ENCODE data around the gene ZFP36.
"Not testable (repeated sequence)": the region's sequence is repeated elsewhere in the genome, so short reads cannot be mapped to it uniquely, and the experiment has no call there.

ZFP36 gene

GRCh38 chr19:39406656-39407409 is at the start of gene ZFP36:
ZFP36 (plus strand) TSS chr19:39406847; CDS start chr19:39406905, 58 bp downstream.
- no peak for DNase-seq

DNA sequence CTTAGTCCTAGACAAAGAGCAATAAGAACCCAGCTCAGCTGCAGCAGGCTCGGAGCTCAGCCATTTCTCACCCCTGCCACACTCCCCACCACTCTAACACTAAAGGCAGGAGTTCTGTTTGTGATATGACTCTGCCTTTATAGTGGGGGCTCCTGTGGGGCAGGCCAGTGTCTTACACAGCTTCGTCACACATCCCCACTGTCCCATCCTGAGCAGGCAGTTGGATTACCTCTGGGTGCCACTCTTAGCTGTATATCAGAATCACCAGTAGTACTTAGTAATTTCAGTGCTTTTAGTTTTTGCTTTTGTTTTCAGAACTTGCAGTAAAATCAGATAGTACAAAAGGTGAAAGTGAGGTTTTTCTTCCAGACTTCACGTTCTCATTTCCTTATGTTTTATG is 47.6 kb upstream of the ZFP36 start:
- no peak for DNase-seq

DNA sequence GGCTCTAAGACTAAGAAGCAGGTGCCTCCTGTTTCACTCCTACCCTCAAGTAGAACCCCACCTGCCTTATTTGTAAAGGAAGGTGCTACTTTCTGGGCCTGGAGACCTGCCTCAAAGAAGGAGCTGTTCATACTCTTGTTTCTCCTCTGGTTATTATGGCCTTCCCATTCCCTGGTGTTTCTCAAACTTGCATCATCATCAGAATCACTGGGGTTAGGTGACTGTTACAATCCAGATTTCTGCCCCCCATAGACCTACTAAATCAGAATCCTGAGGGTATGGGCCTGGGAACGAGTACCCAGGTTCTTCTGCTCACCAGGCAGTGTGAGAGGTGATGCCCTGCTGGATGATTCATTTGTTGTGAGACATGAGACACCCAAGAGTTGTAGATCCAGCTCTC is 46.0 kb upstream of the ZFP36 start:
- no peak for DNase-seq

- no peak for DNase-seq
Measured at GRCh38 chr19:39362682-39363657, 43.7 kb upstream of the ZFP36 start.

DNA sequence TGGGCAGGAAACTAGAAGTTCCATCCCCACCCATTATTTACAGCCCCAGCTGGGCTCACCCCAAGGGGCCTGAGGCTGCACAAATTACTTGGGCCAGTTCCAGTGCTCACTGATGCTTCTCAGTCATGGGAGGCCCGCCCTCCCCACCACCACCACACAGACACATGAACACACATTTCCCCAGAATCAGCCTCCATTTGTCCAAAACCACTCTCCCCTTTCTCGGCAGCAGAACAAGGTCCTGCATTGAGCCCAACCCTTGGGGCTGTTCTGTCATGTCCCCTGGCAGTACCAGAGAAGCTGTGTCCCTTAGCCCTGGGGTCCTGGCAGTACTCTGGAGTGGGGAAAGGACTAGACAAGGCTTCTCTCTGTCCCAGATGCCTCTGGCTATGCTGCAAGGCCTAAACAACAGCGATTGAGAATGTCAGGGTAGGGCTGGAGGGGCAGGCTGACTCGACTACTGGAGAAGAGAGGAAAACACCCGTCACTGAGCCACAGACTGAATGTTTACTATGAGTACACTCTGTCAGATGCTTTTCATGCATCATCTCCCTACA is 42.7 kb upstream of the ZFP36 start:
- DNase-seq: no peak

- DNase-seq: no peak
Measured at GRCh38 chr19:39365531-39365930, 41.1 kb upstream of the ZFP36 start.

DNA sequence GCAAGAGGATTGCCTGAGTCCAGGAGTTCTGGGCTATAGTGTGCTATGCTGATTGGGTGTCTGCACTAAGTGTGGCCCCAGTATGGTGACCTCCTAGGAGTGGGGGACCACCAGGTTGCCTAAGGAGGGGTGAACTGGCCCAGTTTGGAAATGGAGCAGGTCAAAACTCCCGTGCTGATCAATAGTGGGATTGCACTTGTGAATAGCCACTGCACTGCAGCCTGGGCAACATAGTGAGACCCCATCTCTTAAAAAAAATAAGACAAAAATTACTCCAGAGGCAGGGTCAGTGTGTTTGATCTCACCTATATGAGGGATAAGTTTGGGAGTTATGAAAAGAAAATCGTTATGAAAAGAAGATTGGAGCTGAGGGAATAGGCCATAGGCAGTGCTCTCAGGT is 37.4 kb upstream of the ZFP36 start:
- DNase-seq: no peak

DNA sequence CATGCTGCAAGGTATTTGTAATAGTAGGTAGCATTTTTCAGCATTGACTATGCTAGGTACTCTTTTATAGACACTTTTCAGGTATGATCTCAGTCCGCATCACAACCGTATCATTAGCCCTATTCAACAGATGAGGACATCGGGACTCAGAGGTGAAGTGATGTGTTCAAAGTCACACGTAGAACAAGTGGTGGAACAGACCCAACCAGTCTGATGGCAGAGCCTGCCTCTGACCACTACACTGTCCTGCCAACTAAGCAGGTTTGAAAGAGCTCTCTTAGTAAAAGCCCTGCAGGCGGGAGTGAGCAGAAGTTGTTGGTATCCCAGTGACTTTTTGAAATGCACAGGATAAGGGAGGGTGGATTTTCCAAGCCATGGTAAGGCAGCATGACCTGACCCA is 35.9 kb upstream of the ZFP36 start:
- no peak for DNase-seq

DNA sequence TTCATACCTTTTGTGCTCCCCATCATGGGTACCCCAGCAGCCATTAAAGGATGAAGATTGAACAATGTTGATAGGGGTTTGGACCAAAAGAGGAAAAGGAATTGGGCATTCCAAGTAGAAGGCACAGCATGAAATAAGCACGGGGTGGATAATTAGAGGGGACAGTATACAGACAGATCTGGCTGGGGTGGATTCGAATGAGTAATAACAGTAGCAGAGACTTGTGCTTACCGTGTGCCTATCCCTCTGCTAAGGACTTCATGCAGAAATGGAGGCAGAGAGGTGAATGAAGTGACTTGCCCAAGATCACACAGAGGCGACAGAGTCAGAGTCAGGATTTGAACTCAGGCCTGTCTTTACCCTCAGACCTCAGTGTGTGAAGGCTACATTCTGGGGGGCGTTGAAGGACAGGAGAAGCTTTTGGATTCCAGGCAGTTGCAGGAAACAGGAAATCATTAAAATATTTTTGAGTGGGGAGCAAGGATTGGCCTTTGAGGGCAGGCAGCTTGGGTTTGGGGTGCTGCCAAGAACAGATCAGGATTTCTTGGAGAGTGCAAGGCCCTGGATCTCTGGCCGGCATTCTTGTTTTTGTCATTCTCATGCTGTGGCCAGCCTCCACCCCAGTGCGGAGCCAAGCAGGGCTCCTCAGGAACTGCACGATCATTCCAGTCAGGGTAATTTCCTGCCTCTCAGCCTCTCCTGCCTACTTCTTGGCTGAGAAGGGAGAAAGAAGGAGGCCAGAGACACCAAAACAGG is 34.4 kb upstream of the ZFP36 start:
- DNase-seq: no peak

- DNase-seq: no peak
Measured at GRCh38 chr19:39372941-39373340, 33.7 kb upstream of the ZFP36 start.

DNA sequence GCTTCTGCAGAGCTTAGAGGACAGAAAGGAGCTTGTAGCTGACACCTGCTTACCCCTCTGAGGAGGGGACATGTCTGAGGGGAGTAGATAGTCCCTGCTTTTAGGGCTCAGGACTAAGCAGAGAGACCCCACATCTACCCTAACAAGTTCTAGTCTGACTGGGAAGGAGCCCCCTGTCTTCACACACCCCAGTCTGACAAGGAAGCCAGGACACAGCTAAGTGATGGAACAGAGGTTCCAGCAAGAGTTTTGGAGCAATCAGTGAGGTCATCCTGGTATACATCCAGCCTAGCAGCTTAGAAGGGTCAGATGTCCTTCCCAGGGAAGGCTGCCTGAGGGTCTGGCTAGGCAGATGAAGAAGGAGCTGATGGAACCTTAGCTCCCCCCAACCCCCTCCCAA is 30.7 kb upstream of the ZFP36 start:
- no peak for DNase-seq

DNA sequence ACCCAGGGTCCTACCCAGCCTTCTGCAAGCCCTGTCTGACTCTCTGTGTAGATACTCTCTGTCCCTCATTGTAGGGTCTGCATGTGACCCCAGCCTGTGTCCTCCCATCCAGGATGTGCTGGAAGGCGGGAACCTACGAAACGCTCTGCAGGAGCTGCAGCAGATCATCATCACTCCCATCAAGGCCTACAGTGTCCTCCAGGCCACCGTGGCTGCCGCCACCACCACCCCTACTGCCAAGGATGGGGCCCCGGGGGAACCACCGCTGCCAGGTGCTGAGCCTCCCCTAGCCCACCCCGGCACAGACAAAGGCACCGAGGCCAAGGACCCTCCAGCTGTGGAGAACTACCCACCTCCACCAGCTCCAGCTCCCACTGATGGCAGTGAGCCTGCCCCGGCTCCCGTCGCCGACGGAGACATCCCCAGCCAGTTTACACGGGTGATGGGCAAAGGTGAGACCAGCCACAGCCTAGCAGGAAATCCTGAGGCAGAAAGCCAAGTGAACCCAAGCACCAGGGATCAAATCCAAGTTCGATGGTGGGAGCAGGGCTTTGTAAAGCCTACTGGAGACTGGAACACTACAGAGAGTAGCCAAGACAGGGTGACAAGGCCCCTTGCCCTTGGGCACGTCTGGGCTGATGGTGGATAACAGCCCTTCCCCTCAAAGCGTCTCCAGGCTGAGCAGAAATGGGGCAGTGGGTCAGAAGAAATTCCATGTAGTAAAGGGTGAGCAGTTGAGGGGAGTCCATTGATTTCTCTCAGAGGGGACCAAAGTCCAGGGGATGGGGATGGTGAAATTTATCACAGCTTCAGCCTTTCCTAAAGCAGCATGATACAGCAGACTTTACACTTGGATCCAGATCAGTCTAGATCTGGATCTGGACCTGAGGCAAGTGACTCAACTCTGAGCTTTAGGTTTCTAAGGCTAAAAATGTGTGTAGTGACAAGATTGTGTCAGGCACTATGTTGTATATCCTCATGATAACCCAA is 29.0 kb upstream of the ZFP36 start:
- no peak for DNase-seq

- not testable (repeated sequence) for DNase-seq
Measured at GRCh38 chr19:39379366-39379765, 27.3 kb upstream of the ZFP36 start.

GRCh38 chr19:39379865-39380396 is 26.7 kb upstream of the ZFP36 start:
- no peak for DNase-seq

- no peak for DNase-seq
Measured at GRCh38 chr19:39380521-39381502, 25.8 kb upstream of the ZFP36 start.

DNA sequence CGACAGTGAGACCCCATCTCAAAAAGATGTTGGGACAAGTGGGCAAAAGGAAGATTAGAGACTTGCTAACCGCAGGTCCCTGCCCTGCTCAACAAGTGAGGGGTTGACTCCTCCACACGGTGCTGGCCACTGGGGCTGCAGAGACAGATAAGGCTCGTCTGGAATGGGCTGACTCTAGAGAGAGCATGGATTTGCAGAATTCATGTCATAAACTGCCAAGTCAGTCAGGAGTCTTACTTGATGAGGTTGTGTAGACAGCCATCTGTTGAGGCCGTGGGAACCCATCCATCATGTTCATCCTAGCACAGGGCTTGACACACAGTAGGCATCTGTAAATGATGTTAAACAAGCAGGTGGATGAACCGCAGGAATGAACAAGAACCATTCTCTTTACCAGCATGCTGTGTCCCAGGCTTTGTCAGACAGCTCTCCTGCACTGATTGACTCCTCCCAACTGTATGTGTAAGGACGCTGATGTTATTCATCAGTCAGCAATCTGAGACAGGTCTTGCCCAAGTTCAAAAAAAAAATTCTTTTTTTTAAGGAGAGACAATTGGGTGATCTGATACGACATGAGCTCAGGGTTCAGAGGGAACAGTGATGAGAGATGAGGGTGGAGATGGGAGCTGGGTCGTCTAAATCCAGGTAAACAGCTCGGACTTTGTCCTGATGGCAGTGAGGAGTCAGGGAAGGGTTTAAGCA is 24.6 kb upstream of the ZFP36 start:
- DNase-seq: no peak

DNA sequence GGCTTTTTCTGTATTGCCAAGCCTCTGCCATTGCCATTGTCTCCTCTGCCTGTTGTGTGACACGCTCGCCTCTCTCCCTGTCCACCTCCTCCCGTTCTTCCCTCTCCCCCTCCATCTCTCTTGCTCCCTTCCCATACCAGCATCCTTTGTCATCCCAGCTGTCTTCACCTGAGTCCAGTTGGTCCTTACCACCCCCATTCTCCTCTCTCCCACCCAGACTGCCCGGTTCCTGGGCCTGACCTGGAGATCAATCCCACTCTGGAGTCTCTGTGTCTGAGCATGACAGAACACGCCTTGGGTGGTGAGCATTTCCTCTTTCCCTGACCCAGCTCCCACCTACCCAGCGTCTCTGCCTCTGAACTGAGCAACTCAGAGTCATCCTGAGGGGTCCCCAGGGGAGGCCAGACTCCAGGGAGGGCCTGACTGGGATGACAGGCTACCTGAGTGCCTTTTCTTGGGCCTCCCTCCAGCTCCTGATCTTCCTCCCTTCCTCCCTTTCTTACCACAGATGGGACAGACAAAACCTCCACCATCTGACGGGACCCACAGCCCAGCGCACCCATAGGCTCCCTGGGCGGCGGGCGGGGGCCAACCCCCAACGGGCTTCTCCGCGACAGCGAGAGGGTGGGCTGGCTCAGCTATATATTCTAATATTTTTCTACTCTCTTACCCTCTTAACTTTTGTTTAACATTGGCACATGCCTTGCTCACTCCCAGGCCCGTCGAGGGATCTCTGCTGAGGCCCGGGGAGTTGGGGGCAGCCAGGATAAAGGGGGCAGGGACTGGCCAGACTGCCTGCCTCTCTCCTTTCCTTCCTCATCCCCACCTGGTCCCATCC is 23.4 kb upstream of the ZFP36 start:
- no peak for DNase-seq

DNA sequence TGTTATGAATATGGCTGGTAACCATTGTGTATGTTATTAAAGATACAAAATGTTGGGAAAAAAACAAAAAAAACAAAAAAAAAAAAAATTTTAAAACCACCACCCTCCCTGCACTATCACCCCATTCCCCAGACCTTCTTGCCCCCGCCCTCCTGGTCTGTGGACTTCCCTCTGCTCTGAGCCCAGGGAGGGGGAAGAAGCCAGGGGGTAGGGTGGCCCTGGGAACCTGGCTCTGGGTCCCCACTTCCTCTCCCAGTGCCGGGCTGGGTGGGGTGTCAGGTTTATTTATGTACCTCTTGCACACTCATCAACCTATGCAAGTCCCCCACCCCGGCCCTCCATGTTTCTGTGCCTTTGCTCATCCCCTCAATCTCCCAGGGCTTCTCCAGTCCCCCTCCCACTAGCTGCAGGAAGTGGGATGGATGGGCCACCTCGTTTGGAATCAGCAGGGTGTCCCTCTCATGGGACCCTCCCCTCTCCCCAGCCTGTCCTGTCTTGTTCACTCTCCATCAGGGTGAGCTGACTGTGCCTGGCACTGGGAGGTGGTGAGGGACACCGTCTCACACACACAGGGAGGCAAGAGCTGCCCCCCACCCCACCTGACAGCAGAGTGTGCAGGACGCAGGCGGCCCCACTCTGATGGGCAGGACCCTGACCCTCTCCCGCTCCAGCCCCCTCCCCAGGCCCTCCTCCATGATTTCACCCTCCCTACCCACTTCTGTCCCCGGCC is 21.6 kb upstream of the ZFP36 start:
- no peak for DNase-seq

Data from NCI-H2029 treated with DMSO at 0.1 percent for 48 hours (cell line).